Activated CD8-positive, alpha-beta memory T cell treated with anti-CD3 and anti-CD28 coated beads for 36 hours (primary cell): ENCODE data around the gene UGGT1. TPM values are rescaled to one million over a fixed set of nuclear protein-coding genes. Genes with fewer than 3 reads are reported as not detected.

ENCODE experiments used
- CTCF ChIA-PET: fragments of 350-600 bp; sonication (Branson Sonifier 250); formaldehyde crosslinking; loops from one replicate; lab custom pipeline; 2021; ENCODE audit warnings: antibody characterized with exemption; lab: Charles Lee
- POLR2A ChIA-PET: fragments of 350-600 bp; sonication (Branson Sonifier 250); formaldehyde crosslinking; loops from one replicate; lab custom pipeline; 2021; ENCODE audit warnings: antibody characterized with exemption; lab: Charles Lee
- total RNA-seq, 2 experiments: library from RNA; stranded (reverse); gene quantifications; one replicate each; pipeline ENCODE4 v1.2.3, GENCODE V29; 2021

The UGGT1 gene
- total RNA-seq, 2 experiments from 2014 or later: 54.1 to 55.6 TPM

GRCh38 chr2:128241896-128242295 is 150.9 kb downstream of the UGGT1 start:
- POLR2A ChIA-PET: no interaction called here
- CTCF ChIA-PET: no interaction called here

Other genes with a start within 250 kb of the UGGT1 start
- 10 to 100 TPM; 93.7 to 95.9 TPM for gene POLR2D, start 233.0 kb upstream of the UGGT1 start, total RNA-seq
- 10 to 100 TPM; 22.1 to 22.6 TPM for gene AMMECR1L, start 205.2 kb upstream of the UGGT1 start, total RNA-seq
- 10 to 100 TPM; 22.5 to 22.9 TPM for gene SAP130, start 63.1 kb upstream of the UGGT1 start, total RNA-seq
- 10 to 100 TPM; 16.0 to 18.1 TPM for gene HS6ST1, start 227.7 kb downstream of the UGGT1 start, total RNA-seq